Gastroesophageal sphincter (tissue), 3 donors: Measurements from ENCODE around the gene SEMA6A.

ENCODE experiments used
- EP300 ChIP-seq: sonication (generic); formaldehyde crosslinking; IDR thresholded peaks from one replicate; pipeline ENCODE4 v1.6.1; 2017; ENCODE audit warnings: antibody characterized with exemption, mild to moderate bottlenecking
- POLR2AphosphoS5 ChIP-seq: sonication (generic); formaldehyde crosslinking; IDR thresholded peaks from one replicate; pipeline ENCODE4 v1.6.1; 2017; ENCODE audit warnings: antibody characterized with exemption
- TF ChIP-seq, protein P1 (sequence below), 4 experiments: fragments of 200-600 bp in 2 of 4; fragments of 450-650 bp in 2 of 4; sonication (generic) in 1 of 4; IDR thresholded peaks; one replicate each; pipeline ENCODE4 v1.5.1; 2017 to 2019; ENCODE audit warnings: antibody characterized with exemption in 4 of 4, mild to moderate bottlenecking in 2 of 4, moderate library complexity in 2 of 4

- no peak for TF ChIP-seq EP300
- TF ChIP-seq, protein P1, sequence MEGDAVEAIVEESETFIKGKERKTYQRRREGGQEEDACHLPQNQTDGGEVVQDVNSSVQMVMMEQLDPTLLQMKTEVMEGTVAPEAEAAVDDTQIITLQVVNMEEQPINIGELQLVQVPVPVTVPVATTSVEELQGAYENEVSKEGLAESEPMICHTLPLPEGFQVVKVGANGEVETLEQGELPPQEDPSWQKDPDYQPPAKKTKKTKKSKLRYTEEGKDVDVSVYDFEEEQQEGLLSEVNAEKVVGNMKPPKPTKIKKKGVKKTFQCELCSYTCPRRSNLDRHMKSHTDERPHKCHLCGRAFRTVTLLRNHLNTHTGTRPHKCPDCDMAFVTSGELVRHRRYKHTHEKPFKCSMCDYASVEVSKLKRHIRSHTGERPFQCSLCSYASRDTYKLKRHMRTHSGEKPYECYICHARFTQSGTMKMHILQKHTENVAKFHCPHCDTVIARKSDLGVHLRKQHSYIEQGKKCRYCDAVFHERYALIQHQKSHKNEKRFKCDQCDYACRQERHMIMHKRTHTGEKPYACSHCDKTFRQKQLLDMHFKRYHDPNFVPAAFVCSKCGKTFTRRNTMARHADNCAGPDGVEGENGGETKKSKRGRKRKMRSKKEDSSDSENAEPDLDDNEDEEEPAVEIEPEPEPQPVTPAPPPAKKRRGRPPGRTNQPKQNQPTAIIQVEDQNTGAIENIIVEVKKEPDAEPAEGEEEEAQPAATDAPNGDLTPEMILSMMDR (IDR thresholded peaks at IDR 0.05) = no peak
- no peak for TF ChIP-seq POLR2AphosphoS5
Measured at GRCh38 chr5:116441223-116441622, 133.4 kb downstream of the SEMA6A start.
